Prostate gland (tissue), 2 donors: ENCODE results near the gene JAKMIP1.

Experiments
- POLR2A ChIP-seq: fragments of 450-650 bp; IDR thresholded peaks from one replicate; pipeline ENCODE4 v1.6.1; 2016; ENCODE audit warnings: antibody characterized with exemption, mild to moderate bottlenecking
- POLR2AphosphoS5 ChIP-seq: sonication (generic); formaldehyde crosslinking; IDR thresholded peaks from one replicate; pipeline ENCODE4 v1.6.1; 2017; ENCODE audit warnings: antibody characterized with exemption
- TF ChIP-seq, protein P1 (sequence below), 4 experiments: fragments of 200-600 bp in 2 of 4; fragments of 450-650 bp in 2 of 4; sonication (generic) in 2 of 4; IDR thresholded peaks; 1 replicate in 3 of 4; 2 replicates in 1 of 4; pipeline ENCODE4 v1.5.1; 2016 to 2019; ENCODE audit warnings: antibody characterized with exemption in 4 of 4, mild to moderate bottlenecking in 2 of 4, moderate library complexity in 2 of 4

DNA sequence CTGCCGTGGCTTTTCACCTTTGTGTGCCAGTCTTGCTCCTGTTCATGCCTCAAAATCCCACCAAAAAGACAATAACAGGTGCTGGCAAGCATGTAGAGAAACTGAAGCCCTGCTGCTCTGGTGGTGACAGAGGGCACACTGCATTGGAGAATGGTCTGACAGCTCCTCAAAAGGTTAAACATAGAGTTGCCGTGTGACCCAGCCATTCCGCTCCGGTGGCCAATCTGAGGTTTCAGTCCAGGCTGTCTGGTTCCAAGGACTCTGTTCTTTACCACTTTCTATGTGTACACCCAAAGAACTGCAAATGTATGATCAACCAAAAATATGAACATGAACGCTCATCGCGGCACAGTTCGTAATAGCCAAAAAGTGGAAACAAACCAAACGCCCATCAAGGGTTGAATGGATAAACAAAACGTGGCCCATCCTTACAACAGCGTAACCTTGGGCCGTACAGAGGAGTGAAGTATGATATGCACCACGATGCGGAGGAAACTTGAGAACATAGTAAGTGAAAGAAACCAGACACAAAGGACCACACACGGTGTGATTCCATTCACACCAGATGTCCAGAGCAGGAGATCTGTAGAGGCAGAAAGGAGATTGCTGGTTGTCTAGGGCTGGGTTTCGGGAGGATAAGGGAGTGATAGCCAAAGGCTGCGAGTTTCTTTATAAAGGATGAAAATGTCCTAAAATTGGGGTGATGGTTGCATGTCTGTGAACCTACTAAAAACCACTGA, 35.7 kb upstream of the JAKMIP1 start:
- TF ChIP-seq, protein P1, sequence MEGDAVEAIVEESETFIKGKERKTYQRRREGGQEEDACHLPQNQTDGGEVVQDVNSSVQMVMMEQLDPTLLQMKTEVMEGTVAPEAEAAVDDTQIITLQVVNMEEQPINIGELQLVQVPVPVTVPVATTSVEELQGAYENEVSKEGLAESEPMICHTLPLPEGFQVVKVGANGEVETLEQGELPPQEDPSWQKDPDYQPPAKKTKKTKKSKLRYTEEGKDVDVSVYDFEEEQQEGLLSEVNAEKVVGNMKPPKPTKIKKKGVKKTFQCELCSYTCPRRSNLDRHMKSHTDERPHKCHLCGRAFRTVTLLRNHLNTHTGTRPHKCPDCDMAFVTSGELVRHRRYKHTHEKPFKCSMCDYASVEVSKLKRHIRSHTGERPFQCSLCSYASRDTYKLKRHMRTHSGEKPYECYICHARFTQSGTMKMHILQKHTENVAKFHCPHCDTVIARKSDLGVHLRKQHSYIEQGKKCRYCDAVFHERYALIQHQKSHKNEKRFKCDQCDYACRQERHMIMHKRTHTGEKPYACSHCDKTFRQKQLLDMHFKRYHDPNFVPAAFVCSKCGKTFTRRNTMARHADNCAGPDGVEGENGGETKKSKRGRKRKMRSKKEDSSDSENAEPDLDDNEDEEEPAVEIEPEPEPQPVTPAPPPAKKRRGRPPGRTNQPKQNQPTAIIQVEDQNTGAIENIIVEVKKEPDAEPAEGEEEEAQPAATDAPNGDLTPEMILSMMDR (IDR thresholded peaks at IDR 0.05), result no peak
- TF ChIP-seq POLR2A, result no peak
- no peak for TF ChIP-seq POLR2AphosphoS5
